HG03196 (cell line): Measurements from ENCODE around the gene HIGD1C.
"Not testable (repeated sequence)": the region's sequence is repeated elsewhere in the genome, so short reads cannot be mapped to it uniquely, and the experiment has no call there.

Source experiments
- ATAC-seq: cut with Tn5 transposase; IDR thresholded peaks from one replicate; pipeline ENCODE4 v1.9.1; 2021; ENCODE audit not compliant: unreplicated experiment

The HIGD1C gene

GRCh38 chr12:50952510-50952909 lies at the start of gene HIGD1C:
TSS of gene HIGD1C (plus strand) at chr12:50952544. CDS start at chr12:50953999, 1,455 bp downstream.
- ATAC-seq = no peak

- ATAC-seq = not testable (repeated sequence)
These were observed 43.9 kb upstream of the HIGD1C start for GRCh38 chr12:50908479-50908878.

DNA sequence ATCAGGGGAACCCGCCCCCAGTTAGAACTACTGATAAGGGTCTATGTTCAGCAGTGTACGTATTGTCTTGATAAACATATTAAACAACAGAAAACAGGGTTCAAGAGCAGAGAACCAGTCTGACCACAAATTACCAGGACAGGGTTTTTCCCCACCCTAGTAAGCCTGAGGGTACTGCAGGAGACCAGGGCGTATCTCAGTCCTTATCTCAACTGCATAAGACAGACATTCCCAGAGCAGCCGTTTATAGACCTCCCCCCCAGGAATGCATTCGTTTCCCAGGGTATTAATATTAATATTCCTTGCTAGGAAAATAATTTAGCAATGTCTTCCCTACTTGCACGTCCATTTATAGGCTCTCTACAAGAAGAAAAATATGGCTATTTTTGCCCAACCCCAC lies 40.0 kb upstream of the HIGD1C start:
- ATAC-seq = not testable (repeated sequence)

- no peak for ATAC-seq
These were observed 39.1 kb upstream of the HIGD1C start for GRCh38 chr12:50913224-50913623.

- no peak for ATAC-seq
These were observed 37.4 kb upstream of the HIGD1C start for GRCh38 chr12:50914872-50915484.

DNA sequence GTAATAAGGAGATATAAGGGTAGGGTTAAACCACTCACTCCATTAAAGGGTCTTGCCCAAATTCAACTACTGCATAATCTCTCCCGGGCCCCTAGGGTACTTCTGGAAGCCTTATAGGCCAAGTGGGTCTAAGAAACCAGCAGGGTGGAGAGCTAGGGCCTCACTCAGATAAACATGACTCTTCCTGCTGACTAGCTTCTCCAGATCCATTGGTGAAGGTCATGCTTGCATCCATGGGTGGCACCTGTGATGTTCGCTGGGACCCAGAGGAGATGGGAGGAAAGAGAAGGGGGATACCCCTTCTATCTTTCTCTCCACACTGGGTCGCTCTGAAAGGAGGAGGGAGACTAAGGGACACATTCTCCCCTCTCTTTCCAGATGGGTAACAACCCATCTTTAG lies 36.1 kb upstream of the HIGD1C start:
- ATAC-seq = no peak

GRCh38 chr12:50918584-50919316 lies 33.6 kb upstream of the HIGD1C start:
- ATAC-seq = no peak

GRCh38 chr12:50922820-50923219 lies 29.5 kb upstream of the HIGD1C start:
- no peak for ATAC-seq

- ATAC-seq = no peak
These were observed 28.8 kb upstream of the HIGD1C start for GRCh38 chr12:50923361-50924130.

DNA sequence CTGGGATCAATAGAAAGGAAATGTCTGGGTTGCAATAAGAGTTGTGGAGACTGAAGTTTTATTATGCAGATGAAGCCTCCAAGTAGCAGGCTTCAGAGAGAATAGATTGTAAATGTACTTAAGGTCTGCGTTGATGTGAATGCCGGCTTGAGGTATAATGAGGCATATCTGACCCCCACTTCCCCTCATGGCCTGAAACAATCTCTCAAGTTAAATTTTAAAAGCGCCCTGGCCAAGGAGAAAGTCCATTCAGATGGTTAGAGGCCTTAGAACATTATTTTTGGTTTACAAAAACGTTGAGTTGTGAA lies 28.3 kb upstream of the HIGD1C start:
- no peak for ATAC-seq

DNA sequence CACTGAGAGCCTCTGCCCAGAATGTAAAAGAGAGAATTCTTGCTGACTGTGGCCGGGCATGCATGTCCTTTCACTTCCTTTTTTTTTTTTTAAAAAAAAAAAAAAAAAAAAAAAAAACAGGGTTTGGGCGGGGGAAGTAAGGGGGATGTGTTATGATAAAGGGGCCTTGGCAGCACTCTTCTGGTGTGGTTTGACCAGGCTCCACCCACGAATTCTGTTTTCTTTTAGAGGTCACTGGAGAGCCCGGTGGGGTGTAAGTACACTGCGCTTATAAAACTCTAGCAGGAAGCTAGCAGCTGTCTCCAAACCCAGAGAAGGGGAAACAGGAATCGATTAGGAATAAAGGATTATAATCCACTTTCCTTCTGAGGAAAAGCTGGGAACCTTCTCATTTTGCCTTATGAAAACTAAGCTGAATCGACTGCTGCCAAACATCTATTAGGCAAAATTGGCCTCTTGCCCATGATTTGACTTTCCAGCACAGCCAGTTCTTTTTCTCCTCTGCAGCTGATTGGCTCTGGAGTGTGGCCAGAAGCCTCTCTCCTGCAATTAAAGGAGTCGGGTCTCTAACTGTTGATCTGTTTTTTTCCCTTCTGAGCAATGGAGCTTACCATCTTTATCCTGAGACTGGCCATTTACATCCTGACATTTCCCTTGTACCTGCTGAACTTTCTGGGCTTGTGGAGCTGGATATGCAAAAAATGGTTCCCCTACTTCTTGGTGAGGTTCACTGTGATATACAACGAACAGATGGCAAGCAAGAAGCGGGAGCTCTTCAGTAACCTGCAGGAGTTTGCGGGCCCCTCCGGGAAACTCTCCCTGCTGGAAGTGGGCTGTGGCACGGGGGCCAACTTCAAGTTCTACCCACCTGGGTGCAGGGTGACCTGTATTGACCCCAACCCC lies 27.7 kb upstream of the HIGD1C start:
- peak; percentile 85 for ATAC-seq

- no peak for ATAC-seq
These were observed 27.0 kb upstream of the HIGD1C start for GRCh38 chr12:50925342-50925651.

- ATAC-seq = no peak
These were observed 26.4 kb upstream of the HIGD1C start for GRCh38 chr12:50925920-50926319.

DNA sequence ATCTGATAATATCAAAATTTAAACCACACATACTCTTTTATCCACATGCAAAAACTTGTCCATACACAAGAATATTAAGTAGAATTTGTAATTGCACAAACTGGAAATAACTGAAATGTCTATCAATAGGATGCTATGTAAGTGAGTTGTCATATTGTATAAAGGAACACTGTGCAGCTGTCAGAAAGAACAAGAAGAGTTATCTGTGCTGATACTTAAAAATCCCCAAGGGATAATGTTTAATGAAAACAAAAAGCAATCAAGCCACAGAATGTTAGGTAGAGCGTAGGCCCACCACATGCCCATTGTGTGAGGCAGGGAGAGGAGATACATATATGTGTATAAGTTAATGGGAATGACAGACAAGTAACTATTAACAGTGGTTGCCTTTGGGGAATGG lies 25.9 kb upstream of the HIGD1C start:
- no peak for ATAC-seq

GRCh38 chr12:50926932-50927331 lies 25.4 kb upstream of the HIGD1C start:
- ATAC-seq = not testable (repeated sequence)

GRCh38 chr12:50927356-50927755 lies 25.0 kb upstream of the HIGD1C start:
- ATAC-seq = no peak

DNA sequence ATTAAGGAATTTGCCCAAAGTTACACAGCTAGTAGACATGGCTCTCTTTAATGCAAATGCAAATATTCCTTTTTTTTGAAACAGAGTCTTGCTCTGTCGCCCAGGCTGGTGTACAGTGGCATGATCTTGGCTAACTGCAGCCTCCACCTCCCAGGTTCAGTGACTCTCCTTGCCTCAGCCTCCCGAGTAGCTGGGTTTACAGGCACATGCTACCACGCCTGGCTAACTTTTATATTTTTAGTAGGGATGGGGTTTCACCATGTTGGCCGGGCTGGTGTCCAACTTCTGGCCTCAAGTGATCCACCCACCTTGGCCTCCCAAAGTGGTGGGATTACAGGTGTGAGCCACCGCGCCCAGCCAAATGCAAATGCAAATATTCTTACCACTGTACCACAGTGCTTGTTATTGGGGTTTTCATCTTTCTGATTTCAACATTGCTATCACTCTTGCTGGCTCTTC lies 24.5 kb upstream of the HIGD1C start:
- no peak for ATAC-seq

DNA sequence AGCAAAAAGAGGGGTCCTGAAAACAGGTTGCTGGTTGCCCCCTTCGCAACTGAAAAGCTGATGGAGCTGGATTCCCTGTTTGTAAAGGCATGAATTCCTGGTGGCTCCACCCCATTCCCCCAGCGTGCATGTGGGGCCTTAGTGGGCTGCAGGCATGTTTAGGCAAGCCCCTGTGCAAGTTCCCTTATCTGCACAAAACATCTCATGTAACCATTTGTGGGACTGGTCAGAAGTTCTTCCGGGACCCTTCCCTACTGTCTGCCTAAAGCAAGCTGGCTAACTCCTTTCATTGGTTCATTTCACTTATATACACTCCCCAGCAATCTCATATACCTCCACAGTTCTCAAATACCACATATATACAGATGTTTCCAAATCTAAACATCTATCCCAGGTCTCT lies 24.0 kb upstream of the HIGD1C start:
- no peak for ATAC-seq

DNA sequence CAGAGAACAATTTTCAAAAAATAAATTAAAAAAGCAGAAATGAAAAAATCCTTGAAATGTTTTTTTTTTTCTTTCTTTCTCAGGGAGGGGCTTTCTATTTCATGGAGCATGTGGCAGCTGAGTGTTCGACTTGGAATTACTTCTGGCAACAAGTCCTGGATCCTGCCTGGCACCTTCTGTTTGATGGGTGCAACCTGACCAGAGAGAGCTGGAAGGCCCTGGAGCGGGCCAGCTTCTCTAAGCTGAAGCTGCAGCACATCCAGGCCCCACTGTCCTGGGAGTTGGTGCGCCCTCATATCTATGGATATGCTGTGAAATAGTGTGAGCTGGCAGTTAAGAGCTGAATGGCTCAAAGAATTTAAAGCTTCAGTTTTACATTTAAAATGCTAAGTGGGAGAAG lies 22.5 kb upstream of the HIGD1C start:
- ATAC-seq = no peak

DNA sequence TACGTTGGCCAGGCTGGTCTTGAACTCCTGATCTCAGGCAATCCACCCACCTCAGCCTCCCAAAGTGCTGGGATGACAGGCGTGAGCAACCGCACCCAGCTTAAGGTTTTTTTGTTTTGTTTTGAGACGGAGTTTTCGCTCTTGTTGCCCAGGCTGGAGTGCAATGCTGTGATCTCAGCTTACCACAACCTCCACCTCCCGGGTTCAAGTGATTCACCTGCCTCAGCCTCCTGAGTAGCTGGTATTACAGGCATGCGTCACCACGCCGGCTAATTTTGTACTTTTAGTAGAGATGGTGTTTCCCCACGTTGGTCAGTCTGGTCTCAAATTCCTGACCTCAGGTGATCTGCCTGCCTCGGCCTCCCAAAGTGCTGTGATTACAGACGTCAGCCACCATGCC lies 21.9 kb upstream of the HIGD1C start:
- not testable (repeated sequence) for ATAC-seq

- no peak for ATAC-seq
These were observed 19.5 kb upstream of the HIGD1C start for GRCh38 chr12:50932787-50933280.
